ENCODE results near the gene NOL9. TPM values are rescaled to one million over a fixed set of nuclear protein-coding genes. Genes with fewer than 3 reads are reported as not detected.

The NOL9 gene
- total RNA-seq, 2 experiments from 2014 or later = 39.7 to 40.4 TPM

DNA sequence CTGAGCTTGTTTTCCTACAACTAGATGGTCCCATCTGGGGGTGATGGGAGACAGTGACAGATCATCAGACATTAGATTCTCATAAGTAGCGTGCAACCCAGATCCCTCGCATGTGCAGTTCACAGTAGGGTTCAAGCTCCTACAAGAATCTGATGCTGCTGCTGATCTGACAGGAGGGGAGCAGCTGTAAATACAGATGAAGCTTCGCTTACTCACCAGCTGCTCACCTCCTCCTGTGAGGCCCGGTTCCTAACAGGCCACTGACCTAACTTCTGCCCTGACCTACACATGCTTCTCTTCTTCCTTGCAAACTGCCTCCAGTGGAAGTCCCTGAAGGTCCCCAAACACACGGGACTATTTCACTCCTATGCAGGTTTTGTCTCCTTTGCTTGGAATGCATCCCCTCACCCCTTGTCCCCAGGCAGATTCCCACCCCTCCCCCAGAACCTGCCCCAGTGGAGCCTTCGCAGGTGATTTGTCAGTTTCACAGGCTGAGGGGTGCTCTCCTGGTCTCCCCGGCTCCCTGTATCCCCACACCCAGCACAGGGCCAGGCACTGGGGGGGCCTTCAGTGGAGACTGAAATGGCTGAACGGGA lies 19.8 kb upstream of the NOL9 start:
- DNase-seq = no peak
- Mint-ChIP-seq H3K27me3 (no peaks in the 10 kb centered on the region), H3K9me3 (no peaks in the 10 kb centered on the region), H3K4me3 (no peak overlapping the region), H3K4me1 (ENCODE audit: low read depth) (peaks cover 5% of the 10 kb centered on the region), H3K27ac (no peak overlapping the region), H3K36me3 (ENCODE audit: low read depth) (no peaks in the 10 kb centered on the region)
- CTCF ChIA-PET = interaction anchor here (3.4 kb wide), 1 partner anchor 19 kb away, joined by 10 read pairs; the partner anchor contains the start of genes NOL9 and TAS1R1
- no peak for ATAC-seq
- intact Hi-C loops (cut with micrococcal nuclease) = no loop called here
- POLR2A ChIA-PET = no interaction called here
- TF ChIP-seq, protein P1, sequence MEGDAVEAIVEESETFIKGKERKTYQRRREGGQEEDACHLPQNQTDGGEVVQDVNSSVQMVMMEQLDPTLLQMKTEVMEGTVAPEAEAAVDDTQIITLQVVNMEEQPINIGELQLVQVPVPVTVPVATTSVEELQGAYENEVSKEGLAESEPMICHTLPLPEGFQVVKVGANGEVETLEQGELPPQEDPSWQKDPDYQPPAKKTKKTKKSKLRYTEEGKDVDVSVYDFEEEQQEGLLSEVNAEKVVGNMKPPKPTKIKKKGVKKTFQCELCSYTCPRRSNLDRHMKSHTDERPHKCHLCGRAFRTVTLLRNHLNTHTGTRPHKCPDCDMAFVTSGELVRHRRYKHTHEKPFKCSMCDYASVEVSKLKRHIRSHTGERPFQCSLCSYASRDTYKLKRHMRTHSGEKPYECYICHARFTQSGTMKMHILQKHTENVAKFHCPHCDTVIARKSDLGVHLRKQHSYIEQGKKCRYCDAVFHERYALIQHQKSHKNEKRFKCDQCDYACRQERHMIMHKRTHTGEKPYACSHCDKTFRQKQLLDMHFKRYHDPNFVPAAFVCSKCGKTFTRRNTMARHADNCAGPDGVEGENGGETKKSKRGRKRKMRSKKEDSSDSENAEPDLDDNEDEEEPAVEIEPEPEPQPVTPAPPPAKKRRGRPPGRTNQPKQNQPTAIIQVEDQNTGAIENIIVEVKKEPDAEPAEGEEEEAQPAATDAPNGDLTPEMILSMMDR (IDR thresholded peaks at IDR 0.05) = no peak

DNA sequence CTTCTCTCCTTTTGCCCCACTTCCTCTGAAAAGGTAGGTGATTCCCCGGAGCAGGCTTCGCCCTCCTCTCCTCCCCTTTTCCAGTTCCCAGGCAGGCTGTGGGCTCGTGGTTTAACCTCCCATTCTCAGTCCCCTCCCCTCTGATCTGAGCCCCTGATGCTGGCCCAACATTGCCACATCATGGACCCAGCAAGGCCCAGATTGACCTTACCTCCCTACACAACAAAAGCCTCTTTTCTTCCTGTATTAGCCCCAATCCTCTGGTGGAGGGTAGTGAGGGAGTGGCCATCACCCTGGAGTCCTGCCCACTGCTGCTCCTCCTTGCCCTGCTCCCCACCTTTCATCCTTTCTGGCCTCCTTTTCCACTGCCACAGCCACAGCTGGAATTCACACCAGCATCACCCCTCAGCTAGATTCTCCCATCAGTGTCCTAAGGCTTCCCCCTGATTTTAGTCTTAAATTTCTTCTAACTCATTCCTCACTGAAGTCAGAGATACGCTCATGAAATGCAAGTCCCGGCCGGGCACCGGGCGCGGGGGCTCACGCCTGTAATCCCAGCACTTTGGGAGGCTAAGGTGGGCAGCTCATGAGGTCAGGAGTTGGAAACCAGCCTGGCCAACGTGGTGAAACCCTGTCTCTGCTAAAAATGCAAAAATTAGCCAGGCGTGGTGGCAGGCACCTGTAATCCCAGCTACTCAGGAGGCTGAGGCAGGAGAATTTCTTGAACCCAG lies 18.5 kb upstream of the NOL9 start:
- Mint-ChIP-seq H3K4me3 (no peak overlapping the region), H3K27ac (peak overlapping the region; percentile 52), H3K4me1 (ENCODE audit: low read depth) (peaks cover 5% of the 10 kb centered on the region), H3K36me3 (ENCODE audit: low read depth) (no peaks in the 10 kb centered on the region), H3K27me3 (no peaks in the 10 kb centered on the region), H3K9me3 (no peaks in the 10 kb centered on the region)
- intact Hi-C loops (cut with micrococcal nuclease) = no loop called here
- CTCF ChIA-PET = no interaction called here
- TF ChIP-seq, protein P1 (IDR thresholded peaks at IDR 0.05) = no peak
- no peak for ATAC-seq
- POLR2A ChIA-PET = interaction anchor here (1.3 kb wide), 1 partner anchor 13 kb away, joined by 3 read pairs; no protein-coding TSS in a partner anchor
- DNase-seq = no peak

DNA sequence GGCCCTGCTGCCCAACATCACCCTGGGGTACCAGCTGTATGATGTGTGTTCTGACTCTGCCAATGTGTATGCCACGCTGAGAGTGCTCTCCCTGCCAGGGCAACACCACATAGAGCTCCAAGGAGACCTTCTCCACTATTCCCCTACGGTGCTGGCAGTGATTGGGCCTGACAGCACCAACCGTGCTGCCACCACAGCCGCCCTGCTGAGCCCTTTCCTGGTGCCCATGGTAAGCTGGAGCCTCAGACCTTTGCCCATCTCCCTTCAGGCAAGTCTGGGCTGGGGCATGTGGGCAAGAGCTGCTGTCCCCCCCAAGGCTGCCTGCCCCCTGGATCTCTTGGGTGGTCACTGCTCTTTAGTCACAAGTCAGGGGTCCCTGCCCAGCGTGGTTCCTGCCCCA lies 16.7 kb upstream of the NOL9 start:
- TF ChIP-seq, protein P1 (IDR thresholded peaks at IDR 0.05) = no peak
- ATAC-seq (no peak), DNase-seq (no peak)
- no peak overlapping the region for H3K4me3 Mint-ChIP-seq
- no peaks in the 10 kb centered on the region for H3K27me3 Mint-ChIP-seq
- no peak overlapping the region for H3K27ac Mint-ChIP-seq
- H3K9me3 Mint-ChIP-seq = no peaks in the 10 kb centered on the region
- peaks cover 5% of the 10 kb centered on the region for H3K4me1 Mint-ChIP-seq (ENCODE audit: low read depth)
- intact Hi-C loops (cut with micrococcal nuclease) = no loop called here
- ChIA-PET CTCF (interaction anchor here (1.3 to 1.4 kb wide), 2 partner anchors 16 to 76 kb away, joined by 5 read pairs; partner anchors contain the start of genes NOL9 and TAS1R1), POLR2A (no interaction called here)
- H3K36me3 Mint-ChIP-seq (ENCODE audit: low read depth) = no peaks in the 10 kb centered on the region

DNA sequence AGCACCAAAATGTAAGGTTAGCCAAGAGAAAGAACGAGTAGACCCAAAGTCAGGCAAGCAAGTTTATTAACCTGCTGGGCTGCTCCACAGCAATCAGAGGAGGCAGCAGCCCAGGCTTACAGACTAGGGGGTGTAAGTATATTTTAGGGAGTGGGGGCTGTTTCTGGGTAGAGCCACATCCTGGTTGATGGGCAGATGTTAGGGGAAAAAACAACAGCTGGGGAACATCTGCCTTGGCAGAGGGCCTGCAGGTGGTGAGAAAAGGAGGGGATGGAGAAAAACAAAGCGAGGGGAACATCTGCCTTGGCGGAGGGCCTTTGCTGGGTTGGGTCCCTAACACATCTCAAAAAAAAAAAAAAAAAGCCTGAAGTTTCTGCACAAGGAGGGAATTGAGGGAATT lies 15.8 kb upstream of the NOL9 start:
- H3K27ac Mint-ChIP-seq = no peak overlapping the region
- no peaks in the 10 kb centered on the region for H3K9me3 Mint-ChIP-seq
- CTCF ChIA-PET = interaction anchor here (1.3 to 1.4 kb wide), 2 partner anchors 15 to 76 kb away, joined by 5 read pairs; partner anchors contain the start of genes NOL9 and TAS1R1
- TF ChIP-seq, protein P1 (IDR thresholded peaks at IDR 0.05) = no peak
- no peak for ATAC-seq
- intact Hi-C loops (cut with micrococcal nuclease) = no loop called here
- no peak for DNase-seq
- H3K36me3 Mint-ChIP-seq (ENCODE audit: low read depth) = no peaks in the 10 kb centered on the region
- peaks cover 5% of the 10 kb centered on the region for H3K4me1 Mint-ChIP-seq (ENCODE audit: low read depth)
- no peak overlapping the region for H3K4me3 Mint-ChIP-seq
- H3K27me3 Mint-ChIP-seq = no peaks in the 10 kb centered on the region
- POLR2A ChIA-PET = no interaction called here

DNA sequence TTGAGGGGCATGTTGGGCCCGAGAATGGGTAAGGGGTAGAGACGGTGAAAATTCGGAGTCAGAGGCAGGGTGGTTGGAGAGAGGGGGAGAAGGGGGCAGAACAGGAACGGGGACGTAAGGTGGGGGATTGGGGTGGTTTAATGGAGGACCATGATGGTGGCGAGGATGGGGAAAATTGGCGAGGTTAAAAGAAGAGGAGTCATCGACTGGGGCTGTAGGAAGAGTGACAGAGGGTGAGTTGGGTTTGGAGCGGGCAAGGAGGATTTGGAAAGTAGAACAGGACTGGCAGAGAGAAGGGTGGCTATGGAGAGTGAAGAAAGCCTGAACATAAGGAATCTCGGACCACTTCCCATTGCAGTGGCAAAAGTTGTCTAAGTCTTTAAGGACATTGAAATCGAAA lies 14.7 kb upstream of the NOL9 start:
- intact Hi-C loops (cut with micrococcal nuclease) = no loop called here

More for the DNA sequence above, 14.7 kb upstream of the NOL9 start:
- ATAC-seq (no peak), DNase-seq (no peak)
- Mint-ChIP-seq H3K27ac (no peak overlapping the region), H3K4me3 (no peak overlapping the region), H3K27me3 (no peaks in the 10 kb centered on the region), H3K9me3 (no peaks in the 10 kb centered on the region), H3K36me3 (ENCODE audit: low read depth) (no peaks in the 10 kb centered on the region), H3K4me1 (ENCODE audit: low read depth) (peaks cover 5% of the 10 kb centered on the region)
- TF ChIP-seq, protein P1 (IDR thresholded peaks at IDR 0.05) = no peak
- ChIA-PET POLR2A (no interaction called here), CTCF (interaction anchor here (1.2 kb wide), 1 partner anchor 14 kb away, joined by 5 read pairs; the partner anchor contains the start of genes NOL9 and TAS1R1)
